DOHH2 (cell line): ENCODE measurements around the gene TLE2.

Source experiments
- EZH2phosphoT487 ChIP-seq: fragments of 200-600 bp; sonication (generic); IDR thresholded peaks from 2 replicates; pipeline ENCODE4 v1.6.1; 2017; ENCODE audit warnings: borderline replicate concordance, mild to moderate bottlenecking, antibody characterized with exemption, low read length, moderate library complexity, mixed read lengths
- TF ChIP-seq, protein P1 (sequence below): fragments of 200-600 bp; sonication (generic); IDR thresholded peaks from one replicate; pipeline ENCODE4 v1.5.1; 2014; ENCODE audit warnings: antibody characterized with exemption, mild to moderate bottlenecking, low read depth, low read length; ENCODE audit not compliant: poor library complexity, severe bottlenecking

DNA sequence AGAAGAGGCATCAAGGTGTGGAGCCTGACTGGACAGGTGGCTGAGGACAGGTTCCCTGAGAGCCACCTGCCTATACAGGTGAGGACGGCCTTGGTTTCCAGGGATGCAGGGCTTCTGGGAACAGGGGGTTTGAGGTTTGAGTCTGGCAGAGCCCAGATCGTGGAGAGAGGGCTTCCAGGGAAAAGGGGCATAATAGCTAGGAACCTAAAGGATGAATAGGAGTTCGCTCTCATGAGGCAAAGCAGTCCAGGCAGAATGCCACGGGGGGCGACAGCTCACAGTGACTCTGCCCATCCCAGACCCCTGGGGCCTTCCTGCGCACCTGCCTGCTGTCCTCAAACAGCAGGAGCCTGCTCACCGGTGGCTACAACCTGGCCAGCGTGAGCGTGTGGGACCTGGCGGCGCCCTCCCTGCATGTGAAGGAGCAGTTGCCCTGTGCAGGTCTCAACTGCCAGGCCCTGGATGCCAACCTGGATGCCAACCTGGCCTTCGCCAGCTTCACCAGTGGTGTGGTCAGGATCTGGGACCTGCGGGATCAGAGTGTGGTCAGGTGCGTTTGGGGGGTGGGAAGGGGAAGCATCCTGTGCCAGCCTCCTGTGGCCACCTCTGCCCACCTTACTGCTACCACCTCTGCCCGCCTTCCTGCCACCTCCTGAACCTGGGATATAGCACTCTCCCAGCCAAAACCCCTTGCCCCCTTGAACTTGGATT, 39.7 kb downstream of the TLE2 start:
- TF ChIP-seq, protein P1, sequence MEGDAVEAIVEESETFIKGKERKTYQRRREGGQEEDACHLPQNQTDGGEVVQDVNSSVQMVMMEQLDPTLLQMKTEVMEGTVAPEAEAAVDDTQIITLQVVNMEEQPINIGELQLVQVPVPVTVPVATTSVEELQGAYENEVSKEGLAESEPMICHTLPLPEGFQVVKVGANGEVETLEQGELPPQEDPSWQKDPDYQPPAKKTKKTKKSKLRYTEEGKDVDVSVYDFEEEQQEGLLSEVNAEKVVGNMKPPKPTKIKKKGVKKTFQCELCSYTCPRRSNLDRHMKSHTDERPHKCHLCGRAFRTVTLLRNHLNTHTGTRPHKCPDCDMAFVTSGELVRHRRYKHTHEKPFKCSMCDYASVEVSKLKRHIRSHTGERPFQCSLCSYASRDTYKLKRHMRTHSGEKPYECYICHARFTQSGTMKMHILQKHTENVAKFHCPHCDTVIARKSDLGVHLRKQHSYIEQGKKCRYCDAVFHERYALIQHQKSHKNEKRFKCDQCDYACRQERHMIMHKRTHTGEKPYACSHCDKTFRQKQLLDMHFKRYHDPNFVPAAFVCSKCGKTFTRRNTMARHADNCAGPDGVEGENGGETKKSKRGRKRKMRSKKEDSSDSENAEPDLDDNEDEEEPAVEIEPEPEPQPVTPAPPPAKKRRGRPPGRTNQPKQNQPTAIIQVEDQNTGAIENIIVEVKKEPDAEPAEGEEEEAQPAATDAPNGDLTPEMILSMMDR, result no peak
- no peak for TF ChIP-seq EZH2phosphoT487
